Measurements from ENCODE around the gene OTOS.

OTOS gene

GRCh38 chr2:240172071-240172895, 31.8 kb upstream of the OTOS start:
- TF ChIP-seq TEAD4 (IDR thresholded peaks at IDR 0.05) (no peak), EGR1 (IDR thresholded peaks at IDR 0.05) (no peak), CEBPB (IDR thresholded peaks at IDR 0.05) (no peak), CREB1 (IDR thresholded peaks at IDR 0.05; ENCODE audit: low read depth) (no peak), TAF1 (IDR thresholded peaks at IDR 0.05; ENCODE audit: low read depth) (no peak), TCF12 (IDR thresholded peaks at IDR 0.05; ENCODE audit: low read depth) (no peak), MAX (IDR thresholded peaks at IDR 0.05) (no peak), YY1 (IDR thresholded peaks at IDR 0.05; ENCODE audit: low read depth) (no peak), NFIC (IDR thresholded peaks at IDR 0.05) (no peak), FOXM1 (IDR thresholded peaks at IDR 0.05; ENCODE audit: borderline replicate concordance, low read depth) (no peak), RAD21 (IDR thresholded peaks at IDR 0.05; ENCODE audit: low read depth) (no peak), REST (IDR thresholded peaks at IDR 0.05; ENCODE audit: low read depth) (no peak), ZBTB7A (IDR thresholded peaks at IDR 0.05; ENCODE audit: low read depth) (no peak), EP300 (IDR thresholded peaks at IDR 0.05; ENCODE audit: borderline replicate concordance) (no peak), USF1 (IDR thresholded peaks at IDR 0.05) (no peak)

- TF ChIP-seq RAD21 (IDR thresholded peaks at IDR 0.05; ENCODE audit: low read depth) (no peak), REST (IDR thresholded peaks at IDR 0.05; ENCODE audit: low read depth) (no peak), FOXM1 (IDR thresholded peaks at IDR 0.05; ENCODE audit: borderline replicate concordance, low read depth) (no peak), NFIC (IDR thresholded peaks at IDR 0.05) (no peak), CREB1 (IDR thresholded peaks at IDR 0.05; ENCODE audit: low read depth) (no peak), CEBPB (IDR thresholded peaks at IDR 0.05) (no peak), MAX (IDR thresholded peaks at IDR 0.05) (no peak), EGR1 (IDR thresholded peaks at IDR 0.05) (no peak), TEAD4 (IDR thresholded peaks at IDR 0.05) (no peak), TCF12 (IDR thresholded peaks at IDR 0.05; ENCODE audit: low read depth) (no peak), TAF1 (IDR thresholded peaks at IDR 0.05; ENCODE audit: low read depth) (no peak), YY1 (IDR thresholded peaks at IDR 0.05; ENCODE audit: low read depth) (no peak), EP300 (IDR thresholded peaks at IDR 0.05; ENCODE audit: borderline replicate concordance) (no peak), ZBTB7A (IDR thresholded peaks at IDR 0.05; ENCODE audit: low read depth) (no peak), USF1 (IDR thresholded peaks at IDR 0.05) (no peak)
Observed at GRCh38 chr2:240170883-240171282, 30.4 kb upstream of the OTOS start.

GRCh38 chr2:240170354-240170735, 29.9 kb upstream of the OTOS start:
- TF ChIP-seq REST (IDR thresholded peaks at IDR 0.05; ENCODE audit: low read depth) (no peak), NFIC (IDR thresholded peaks at IDR 0.05) (no peak), TAF1 (IDR thresholded peaks at IDR 0.05; ENCODE audit: low read depth) (no peak)

- TF ChIP-seq CREB1 (IDR thresholded peaks at IDR 0.05; ENCODE audit: low read depth) (no peak), TCF12 (IDR thresholded peaks at IDR 0.05; ENCODE audit: low read depth) (no peak), ZBTB7A (IDR thresholded peaks at IDR 0.05; ENCODE audit: low read depth) (no peak), FOXM1 (IDR thresholded peaks at IDR 0.05; ENCODE audit: borderline replicate concordance, low read depth) (no peak), REST (IDR thresholded peaks at IDR 0.05; ENCODE audit: low read depth) (no peak), RAD21 (IDR thresholded peaks at IDR 0.05; ENCODE audit: low read depth) (no peak), CEBPB (IDR thresholded peaks at IDR 0.05) (no peak), MAX (IDR thresholded peaks at IDR 0.05) (no peak), TAF1 (IDR thresholded peaks at IDR 0.05; ENCODE audit: low read depth) (no peak), YY1 (IDR thresholded peaks at IDR 0.05; ENCODE audit: low read depth) (no peak), USF1 (IDR thresholded peaks at IDR 0.05) (no peak)
Observed at GRCh38 chr2:240169486-240170353, 29.3 kb upstream of the OTOS start.
